AG09309 (cell line): ENCODE data around the gene OAS2.

ENCODE experiments used
- DNase-seq: peaks from one replicate; pipeline ENCODE4 v3.0.0-alpha.2; 2010; ENCODE audit warnings: low read depth
- H3K4me3 ChIP-seq: 2 replicates; pipeline ENCODE4 v1.5.1; 2011; ENCODE audit warnings: mild to moderate bottlenecking, low read depth, low read length, moderate library complexity; ENCODE audit not compliant: control insufficient read depth
- TF ChIP-seq, protein P1 (sequence below): IDR thresholded peaks from 2 replicates; pipeline ENCODE4 v1.5.1; 2011; ENCODE audit warnings: mild to moderate bottlenecking, low read depth, low read length, inconsistent platforms; ENCODE audit not compliant: insufficient read depth, control insufficient read depth; ENCODE audit errors: missing control alignments

Gene OAS2

DNA sequence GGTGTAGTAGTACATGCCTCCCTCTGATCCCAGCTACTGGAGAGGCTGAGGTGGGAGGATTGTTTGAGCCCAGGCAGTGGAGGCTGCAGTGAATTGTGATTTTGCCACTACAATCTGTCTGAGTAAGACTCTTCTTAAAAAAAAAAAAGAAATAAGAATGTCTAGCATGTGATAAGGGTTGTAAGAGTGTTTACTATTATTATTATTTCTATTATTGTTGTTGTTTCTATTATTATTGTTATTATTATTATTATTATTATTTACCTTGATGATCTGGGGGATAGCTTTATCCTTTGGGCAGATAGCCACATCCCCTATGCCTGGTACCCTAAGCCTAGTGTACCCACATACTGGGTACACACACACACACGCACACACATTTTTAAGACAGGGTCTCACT, 35.7 kb upstream of the OAS2 start:
- DNase-seq, result no peak
- no peak overlapping the region for H3K4me3 ChIP-seq
- TF ChIP-seq, protein P1, sequence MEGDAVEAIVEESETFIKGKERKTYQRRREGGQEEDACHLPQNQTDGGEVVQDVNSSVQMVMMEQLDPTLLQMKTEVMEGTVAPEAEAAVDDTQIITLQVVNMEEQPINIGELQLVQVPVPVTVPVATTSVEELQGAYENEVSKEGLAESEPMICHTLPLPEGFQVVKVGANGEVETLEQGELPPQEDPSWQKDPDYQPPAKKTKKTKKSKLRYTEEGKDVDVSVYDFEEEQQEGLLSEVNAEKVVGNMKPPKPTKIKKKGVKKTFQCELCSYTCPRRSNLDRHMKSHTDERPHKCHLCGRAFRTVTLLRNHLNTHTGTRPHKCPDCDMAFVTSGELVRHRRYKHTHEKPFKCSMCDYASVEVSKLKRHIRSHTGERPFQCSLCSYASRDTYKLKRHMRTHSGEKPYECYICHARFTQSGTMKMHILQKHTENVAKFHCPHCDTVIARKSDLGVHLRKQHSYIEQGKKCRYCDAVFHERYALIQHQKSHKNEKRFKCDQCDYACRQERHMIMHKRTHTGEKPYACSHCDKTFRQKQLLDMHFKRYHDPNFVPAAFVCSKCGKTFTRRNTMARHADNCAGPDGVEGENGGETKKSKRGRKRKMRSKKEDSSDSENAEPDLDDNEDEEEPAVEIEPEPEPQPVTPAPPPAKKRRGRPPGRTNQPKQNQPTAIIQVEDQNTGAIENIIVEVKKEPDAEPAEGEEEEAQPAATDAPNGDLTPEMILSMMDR, result no peak

- TF ChIP-seq, protein P1, result no peak
- no peak for DNase-seq
- no peak overlapping the region for H3K4me3 ChIP-seq
These were observed 34.2 kb upstream of the OAS2 start for GRCh38 chr12:112944024-112944690.

- H3K4me3 ChIP-seq, result no peak overlapping the region
- no peak for DNase-seq
- TF ChIP-seq, protein P1, result no peak
These were observed 32.8 kb upstream of the OAS2 start for GRCh38 chr12:112945515-112945914.

- no peak overlapping the region for H3K4me3 ChIP-seq
- TF ChIP-seq, protein P1, result no peak
- no peak for DNase-seq
These were observed 31.9 kb upstream of the OAS2 start for GRCh38 chr12:112946236-112947000.

DNA sequence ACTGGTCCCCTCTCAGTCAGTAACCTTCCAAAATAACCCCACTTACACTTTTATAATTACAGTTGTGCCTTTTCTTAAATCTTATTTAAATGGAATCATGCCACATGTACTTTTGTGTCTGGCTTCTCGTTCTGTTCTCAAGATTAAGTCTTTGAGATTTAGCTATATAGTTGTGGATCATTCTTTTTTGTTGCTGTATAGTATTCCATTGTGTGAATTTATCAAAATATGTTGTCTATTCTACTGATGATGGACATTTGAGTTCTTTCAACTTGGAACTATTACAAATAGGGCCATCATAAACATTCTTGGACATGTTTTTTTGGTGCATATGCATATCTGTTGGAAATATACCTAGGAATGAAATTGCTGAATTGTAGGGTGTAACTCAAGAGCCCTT, 31.0 kb upstream of the OAS2 start:
- TF ChIP-seq, protein P1, result no peak
- H3K4me3 ChIP-seq, result no peak overlapping the region
- DNase-seq, result no peak

GRCh38 chr12:112947761-112948160, 30.6 kb upstream of the OAS2 start:
- no peak for DNase-seq
- no peak overlapping the region for H3K4me3 ChIP-seq
- TF ChIP-seq, protein P1, result no peak

DNA sequence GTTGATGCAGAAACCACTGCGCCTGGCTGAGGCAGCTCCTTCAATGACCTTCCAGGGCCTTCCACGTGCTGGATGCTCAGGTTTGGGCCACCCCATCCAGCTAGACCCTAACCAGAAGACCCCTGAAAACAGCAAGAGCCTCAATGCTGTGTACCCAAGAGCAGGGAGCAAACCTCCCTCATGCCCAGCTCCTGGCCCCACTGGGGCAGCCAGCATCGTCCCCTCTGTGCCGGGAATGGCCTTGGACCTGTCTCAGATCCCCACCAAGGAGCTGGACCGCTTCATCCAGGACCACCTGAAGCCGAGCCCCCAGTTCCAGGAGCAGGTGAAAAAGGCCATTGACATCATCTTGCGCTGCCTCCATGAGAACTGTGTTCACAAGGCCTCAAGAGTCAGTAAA, 29.5 kb upstream of the OAS2 start:
- no peak overlapping the region for H3K4me3 ChIP-seq
- TF ChIP-seq, protein P1, result no peak
- DNase-seq, result no peak
